AG04449 (cell line): ENCODE data around the gene HAAO.

Experiments used
- CTCF ChIA-PET: fragments of 350-600 bp; formaldehyde crosslinking; extraction: SDS; loops from one replicate; lab custom pipeline; 2021; ENCODE audit warnings: antibody characterized with exemption; lab: Yijun Ruan, JAX
- POLR2A ChIA-PET: fragments of 400-600, 350-600 bp; formaldehyde crosslinking; extraction: SDS; loops from one replicate; lab custom pipeline; 2020; ENCODE audit warnings: antibody characterized with exemption, inconsistent platforms; lab: Yijun Ruan, JAX
- DNase-seq: peaks from one replicate; pipeline ENCODE4 v3.0.0-alpha.2; 2010; ENCODE audit warnings: low read depth, low spot score
- H3K4me3 ChIP-seq: 2 replicates; pipeline ENCODE4 v1.5.1; 2011; ENCODE audit warnings: low read depth, mild to moderate bottlenecking, control low read depth, low read length
- CTCF ChIP-seq: IDR thresholded peaks from one replicate; pipeline ENCODE4 v1.5.1; 2011; ENCODE audit warnings: mild to moderate bottlenecking, moderate library complexity, low read length, control low read depth, inconsistent platforms; ENCODE audit not compliant: insufficient read depth; ENCODE audit errors: missing control alignments

Gene HAAO

GRCh38 chr2:42792583-42793333 lies at the start of gene HAAO:
Gene HAAO, minus strand, starts transcription at chr2:42792583. Its CDS starts 47 bp downstream, at chr2:42792536.
- ChIA-PET POLR2A (no interaction called here), CTCF (interaction anchor here (1.6 to 4.3 kb wide), 3 partner anchors 13 to 40 kb away, joined by 3 to 22 read pairs (median 6); no protein-coding TSS in a partner anchor)
- TF ChIP-seq CTCF, result peak; percentile 10
- H3K4me3 ChIP-seq, result peak within 1 kb of the TSS; percentile 46
- no peak for DNase-seq

GRCh38 chr2:42841344-42841743 lies 49.0 kb upstream of the HAAO start:
- ChIA-PET POLR2A (no interaction called here), CTCF (interaction anchor here (1.2 to 4.2 kb wide), 3 partner anchors 13 to 16 kb away, joined by 3 to 25 read pairs (median 13); no protein-coding TSS in a partner anchor)
- no peak for DNase-seq
- H3K4me3 ChIP-seq, result no peak overlapping the region
- TF ChIP-seq CTCF, result no peak

DNA sequence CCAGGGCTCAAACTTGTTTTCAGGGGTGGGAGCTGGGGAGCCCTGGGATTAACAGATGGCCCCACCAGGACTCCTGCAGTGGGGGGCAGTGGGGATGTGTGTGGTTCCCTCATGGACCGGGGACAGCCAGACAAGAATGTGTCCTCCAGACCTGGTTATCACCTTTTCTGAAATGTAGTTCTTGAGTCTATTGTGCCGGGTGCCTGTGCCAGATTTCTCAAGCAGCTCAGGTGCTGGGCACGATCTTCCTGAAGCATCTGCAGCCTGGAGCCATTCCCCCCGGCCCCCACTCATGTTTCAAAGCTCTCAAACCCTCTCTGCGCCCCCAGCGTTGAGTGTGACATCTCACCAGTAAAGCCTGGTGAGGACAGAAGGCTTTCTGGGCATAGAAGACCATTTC lies 48.4 kb upstream of the HAAO start:
- no peak overlapping the region for H3K4me3 ChIP-seq
- no peak for TF ChIP-seq CTCF
- CTCF ChIA-PET, result interaction anchor here (1.2 to 4.2 kb wide), 3 partner anchors 13 to 17 kb away, joined by 3 to 25 read pairs (median 13); no protein-coding TSS in a partner anchor
- DNase-seq, result no peak
- POLR2A ChIA-PET, result no interaction called here

GRCh38 chr2:42839809-42840501 lies 47.6 kb upstream of the HAAO start:
- TF ChIP-seq CTCF, result no peak
- H3K4me3 ChIP-seq, result no peak overlapping the region
- no peak for DNase-seq
- ChIA-PET POLR2A (no interaction called here), CTCF (interaction anchor here (0.7 to 4.2 kb wide), 7 partner anchors 10 to 646 kb away, joined by 3 to 25 read pairs (median 4); no protein-coding TSS in a partner anchor)

GRCh38 chr2:42838133-42838532 lies 45.8 kb upstream of the HAAO start:
- POLR2A ChIA-PET, result no interaction called here
- TF ChIP-seq CTCF, result no peak
- DNase-seq, result no peak
- CTCF ChIA-PET, result interaction anchor here (0.6 to 3.0 kb wide), 5 partner anchors 10 to 752 kb away, joined by 3 to 20 read pairs (median 7); no protein-coding TSS in a partner anchor
- H3K4me3 ChIP-seq, result no peak overlapping the region
